Activated T-helper 17 cell treated with anti-CD3 and anti-CD28 coated beads, Interleukin-2, amount 50 U/mL, for 72 hours (primary cell): Measurements from ENCODE around the gene S100G. TPM values are rescaled to one million over a fixed set of nuclear protein-coding genes. Genes with fewer than 3 reads are reported as not detected.

Experiments used
- ATAC-seq: fragments of 150-1000 bp; cut with Tn5 transposase; replicated peaks from 2 replicates; pipeline ENCODE4 v1.10.0; 2021; ENCODE audit warnings: mild to moderate bottlenecking, moderate library complexity
- H3K27ac Mint-ChIP-seq: one replicate; pipeline ENCODE4 v1.8.0; 2022; ENCODE audit warnings: mixed read lengths
- H3K27me3 Mint-ChIP-seq: one replicate; pipeline ENCODE4 v1.8.0; 2022; ENCODE audit warnings: mixed read lengths
- H3K36me3 Mint-ChIP-seq: one replicate; pipeline ENCODE4 v1.8.0; 2022; ENCODE audit warnings: low read depth, mild to moderate bottlenecking, mixed read lengths
- H3K4me1 Mint-ChIP-seq: one replicate; pipeline ENCODE4 v1.8.0; 2022; ENCODE audit warnings: mixed read lengths
- H3K4me3 Mint-ChIP-seq: one replicate; pipeline ENCODE4 v1.8.0; 2022; ENCODE audit warnings: mild to moderate bottlenecking, mixed read lengths
- H3K9me3 Mint-ChIP-seq: one replicate; pipeline ENCODE4 v1.8.0; 2022; ENCODE audit warnings: mixed read lengths
- total RNA-seq, 2 donors: library from RNA; stranded (reverse); gene quantifications; one replicate each; pipeline ENCODE4 v1.2.3, GENCODE V29; 2022

S100G gene
- total RNA-seq, 2 donors from 2014 or later, result not detected

- H3K36me3 Mint-ChIP-seq, result no peaks in the 10 kb centered on the region
Measured at GRCh38 chrX:16633754-16634153, 16.2 kb upstream of the S100G start.

GRCh38 chrX:16635040-16635439 is 14.9 kb upstream of the S100G start:
- no peaks in the 10 kb centered on the region for H3K36me3 Mint-ChIP-seq
- no peaks in the 10 kb centered on the region for H3K27me3 Mint-ChIP-seq
- no peak overlapping the region for H3K4me3 Mint-ChIP-seq
- ATAC-seq, result no peak
- no peaks in the 10 kb centered on the region for H3K4me1 Mint-ChIP-seq
- H3K27ac Mint-ChIP-seq, result no peak overlapping the region
- H3K9me3 Mint-ChIP-seq, result no peaks in the 10 kb centered on the region

More at GRCh38 chrX:16633754-16634153, 16.2 kb upstream of the S100G start:
- Mint-ChIP-seq H3K9me3 (no peaks in the 10 kb centered on the region), H3K4me3 (no peak overlapping the region), H3K27ac (no peak overlapping the region), H3K4me1 (no peaks in the 10 kb centered on the region), H3K27me3 (no peaks in the 10 kb centered on the region)
- no peak for ATAC-seq

DNA sequence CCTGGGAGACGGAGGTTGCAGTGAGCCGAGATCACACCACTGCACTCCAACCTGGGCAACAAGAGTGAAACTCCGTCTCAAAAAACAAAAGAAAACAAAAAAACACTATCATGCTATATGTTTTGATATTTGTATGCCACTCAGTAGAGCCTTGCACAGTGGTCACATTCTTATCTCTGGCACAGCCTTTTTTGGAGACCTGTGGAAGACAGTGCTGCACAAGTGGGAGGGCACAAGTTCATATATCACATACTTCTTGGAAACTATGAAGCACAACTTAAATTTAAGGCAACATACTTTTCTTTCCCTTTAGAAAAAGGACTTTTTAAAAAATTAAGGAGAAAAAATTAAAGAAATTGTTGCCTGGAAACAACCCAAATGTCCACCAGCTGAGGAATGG is 14.4 kb upstream of the S100G start:
- H3K4me3 Mint-ChIP-seq, result no peak overlapping the region
- no peaks in the 10 kb centered on the region for H3K27me3 Mint-ChIP-seq
- H3K36me3 Mint-ChIP-seq, result no peaks in the 10 kb centered on the region
- H3K9me3 Mint-ChIP-seq, result no peaks in the 10 kb centered on the region
- no peak overlapping the region for H3K27ac Mint-ChIP-seq
- no peaks in the 10 kb centered on the region for H3K4me1 Mint-ChIP-seq
- ATAC-seq, result no peak

- no peak overlapping the region for H3K4me3 Mint-ChIP-seq
- H3K27me3 Mint-ChIP-seq, result no peaks in the 10 kb centered on the region
- no peaks in the 10 kb centered on the region for H3K36me3 Mint-ChIP-seq
- no peak for ATAC-seq
- H3K27ac Mint-ChIP-seq, result no peak overlapping the region
- H3K9me3 Mint-ChIP-seq, result no peaks in the 10 kb centered on the region
- H3K4me1 Mint-ChIP-seq, result no peaks in the 10 kb centered on the region
Measured at GRCh38 chrX:16638533-16638932, 11.4 kb upstream of the S100G start.

- Mint-ChIP-seq H3K36me3 (no peaks in the 10 kb centered on the region), H3K27me3 (no peaks in the 10 kb centered on the region), H3K4me1 (no peaks in the 10 kb centered on the region), H3K27ac (no peak overlapping the region), H3K4me3 (no peak overlapping the region), H3K9me3 (no peaks in the 10 kb centered on the region)
- no peak for ATAC-seq
Measured at GRCh38 chrX:16639966-16640365, 10.0 kb upstream of the S100G start.

DNA sequence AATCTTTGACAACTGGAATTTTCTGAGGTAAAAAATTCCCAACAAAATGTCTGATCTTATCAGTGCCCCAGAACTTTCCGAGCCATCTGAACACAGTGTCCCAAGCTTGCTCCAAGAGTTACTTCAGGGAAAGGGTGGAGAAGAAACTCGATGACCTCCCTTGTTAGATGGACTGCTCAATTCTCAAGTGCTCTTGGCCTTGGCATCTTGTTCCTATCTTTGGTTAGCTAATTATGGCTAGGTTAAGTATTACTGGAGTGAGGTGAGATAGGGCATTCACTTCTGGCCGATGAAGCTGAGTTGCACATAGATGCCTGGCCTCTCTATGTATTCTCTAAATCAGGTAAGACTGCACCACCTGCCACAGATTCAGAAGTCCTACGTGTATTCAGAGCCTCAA is 9.1 kb upstream of the S100G start:
- no peaks in the 10 kb centered on the region for H3K9me3 Mint-ChIP-seq
- H3K27ac Mint-ChIP-seq, result no peak overlapping the region
- no peaks in the 10 kb centered on the region for H3K27me3 Mint-ChIP-seq
- no peak for ATAC-seq
- no peak overlapping the region for H3K4me3 Mint-ChIP-seq
- H3K36me3 Mint-ChIP-seq, result no peaks in the 10 kb centered on the region
- H3K4me1 Mint-ChIP-seq, result no peaks in the 10 kb centered on the region

DNA sequence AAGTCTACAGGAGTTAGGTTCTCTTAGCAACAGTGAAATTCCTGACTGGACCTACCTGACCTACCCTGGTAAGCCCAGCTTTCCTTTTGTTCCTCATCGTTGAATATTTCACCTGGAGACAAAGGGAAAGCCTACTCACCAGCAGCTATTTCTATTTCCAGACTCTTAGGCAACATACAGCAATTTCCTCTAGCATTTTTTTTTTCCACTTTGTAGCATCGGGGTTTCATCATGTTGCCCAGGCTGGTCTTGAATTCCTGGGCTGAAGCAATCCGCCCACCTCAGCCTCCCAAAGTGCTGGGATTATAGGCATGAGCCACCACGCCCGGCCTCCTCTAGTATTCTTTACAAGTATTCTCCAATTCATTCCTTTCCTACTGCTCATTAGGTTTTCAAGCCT is 6.8 kb upstream of the S100G start:
- Mint-ChIP-seq H3K27ac (no peak overlapping the region), H3K4me3 (no peak overlapping the region), H3K4me1 (no peaks in the 10 kb centered on the region), H3K36me3 (no peaks in the 10 kb centered on the region), H3K9me3 (no peaks in the 10 kb centered on the region), H3K27me3 (no peaks in the 10 kb centered on the region)
- no peak for ATAC-seq

- no peak overlapping the region for H3K27ac Mint-ChIP-seq
- no peaks in the 10 kb centered on the region for H3K4me1 Mint-ChIP-seq
- no peaks in the 10 kb centered on the region for H3K36me3 Mint-ChIP-seq
Measured at GRCh38 chrX:16646366-16647138, 3.4 kb upstream of the S100G start.

GRCh38 chrX:16651391-16652024 is 1.6 kb downstream of the S100G start:
- Mint-ChIP-seq H3K4me1 (no peaks in the 10 kb centered on the region), H3K27ac (no peak overlapping the region), H3K36me3 (no peaks in the 10 kb centered on the region), H3K9me3 (no peaks in the 10 kb centered on the region), H3K27me3 (no peaks in the 10 kb centered on the region), H3K4me3 (no peak overlapping the region)
- ATAC-seq, result no peak

More at GRCh38 chrX:16646366-16647138, 3.4 kb upstream of the S100G start:
- ATAC-seq, result no peak
- H3K9me3 Mint-ChIP-seq, result no peaks in the 10 kb centered on the region
- no peak overlapping the region for H3K4me3 Mint-ChIP-seq
- H3K27me3 Mint-ChIP-seq, result no peaks in the 10 kb centered on the region

DNA sequence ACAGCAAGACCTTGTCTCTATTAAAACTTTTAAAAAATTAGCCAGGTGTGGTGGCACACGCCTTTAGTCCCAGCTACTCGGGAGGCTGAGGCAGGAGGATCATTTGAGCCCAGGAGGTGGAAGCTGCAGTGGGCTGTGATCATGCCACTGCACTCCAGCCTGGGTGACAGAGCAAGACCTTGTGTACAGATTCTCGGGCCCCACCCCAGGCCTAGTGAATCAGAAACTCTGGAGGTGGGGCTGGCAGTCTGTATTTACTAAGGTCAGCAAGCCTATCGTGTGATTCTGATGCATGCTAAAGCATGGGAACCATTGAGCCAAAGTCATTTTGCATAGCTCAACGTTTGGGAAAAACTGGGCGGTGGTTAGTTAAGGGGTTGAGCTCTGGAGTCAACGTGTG is 3.5 kb downstream of the S100G start:
- ATAC-seq, result no peak
- Mint-ChIP-seq H3K27ac (no peak overlapping the region), H3K4me1 (no peaks in the 10 kb centered on the region)

GRCh38 chrX:16654093-16654492 is 4.1 kb downstream of the S100G start:
- H3K36me3 Mint-ChIP-seq, result no peaks in the 10 kb centered on the region
- H3K9me3 Mint-ChIP-seq, result no peaks in the 10 kb centered on the region
- ATAC-seq, result no peak
- no peaks in the 10 kb centered on the region for H3K27me3 Mint-ChIP-seq
- H3K4me3 Mint-ChIP-seq, result no peak overlapping the region
- H3K27ac Mint-ChIP-seq, result no peak overlapping the region
- H3K4me1 Mint-ChIP-seq, result no peaks in the 10 kb centered on the region

More for the DNA sequence above, 3.5 kb downstream of the S100G start:
- no peak overlapping the region for H3K4me3 Mint-ChIP-seq
- no peaks in the 10 kb centered on the region for H3K9me3 Mint-ChIP-seq
- H3K27me3 Mint-ChIP-seq, result no peaks in the 10 kb centered on the region
- H3K36me3 Mint-ChIP-seq, result no peaks in the 10 kb centered on the region

DNA sequence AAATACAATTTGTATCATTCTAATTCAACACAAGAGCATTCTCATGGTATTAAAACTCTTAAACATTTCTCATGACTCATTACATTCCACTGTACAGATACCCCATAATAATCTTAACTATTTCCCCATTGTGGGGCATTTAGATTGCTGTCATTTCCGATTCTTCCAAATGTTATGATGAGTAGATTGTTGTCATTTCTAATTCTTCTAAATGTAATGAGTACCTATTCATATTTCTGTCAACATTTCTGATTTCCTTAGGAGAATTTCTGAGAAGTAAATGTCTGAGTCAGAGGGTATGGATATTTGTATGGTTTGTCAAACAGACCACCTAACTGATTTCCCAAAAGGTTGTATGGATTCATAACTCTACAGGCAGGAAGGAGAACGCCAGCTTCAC is 8.3 kb downstream of the S100G start:
- no peaks in the 10 kb centered on the region for H3K9me3 Mint-ChIP-seq
- no peak overlapping the region for H3K4me3 Mint-ChIP-seq
- H3K27ac Mint-ChIP-seq, result no peak overlapping the region
- no peak for ATAC-seq
- H3K27me3 Mint-ChIP-seq, result no peaks in the 10 kb centered on the region
- H3K4me1 Mint-ChIP-seq, result no peaks in the 10 kb centered on the region
- no peaks in the 10 kb centered on the region for H3K36me3 Mint-ChIP-seq

- Mint-ChIP-seq H3K36me3 (no peaks in the 10 kb centered on the region), H3K4me1 (no peaks in the 10 kb centered on the region), H3K27me3 (no peaks in the 10 kb centered on the region), H3K9me3 (no peaks in the 10 kb centered on the region), H3K27ac (no peak overlapping the region), H3K4me3 (no peak overlapping the region)
- no peak for ATAC-seq
Measured at GRCh38 chrX:16659321-16659720, 9.4 kb downstream of the S100G start.

DNA sequence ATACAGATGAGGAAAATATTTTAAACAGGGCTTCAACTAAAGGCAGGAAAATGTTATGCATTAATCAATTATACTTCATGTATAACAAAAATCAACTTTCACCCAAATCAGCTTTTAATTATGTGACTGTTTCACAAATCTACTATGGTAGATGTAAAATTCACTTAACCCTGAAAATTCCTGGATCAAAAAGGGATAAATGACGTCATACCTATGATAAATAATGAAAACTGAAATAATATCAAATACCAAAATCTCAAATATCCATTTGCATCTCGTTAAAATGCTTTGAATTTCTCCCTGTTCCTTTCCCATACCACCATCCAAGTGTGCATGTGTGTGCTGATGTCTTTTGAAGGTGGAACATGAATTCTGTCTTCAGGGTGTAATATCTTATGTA is 11.5 kb downstream of the S100G start:
- Mint-ChIP-seq H3K27ac (no peak overlapping the region), H3K27me3 (no peaks in the 10 kb centered on the region), H3K4me1 (no peaks in the 10 kb centered on the region), H3K36me3 (peaks cover 7% of the 10 kb centered on the region), H3K9me3 (no peaks in the 10 kb centered on the region), H3K4me3 (no peak overlapping the region)
- no peak for ATAC-seq

- no peaks in the 10 kb centered on the region for H3K9me3 Mint-ChIP-seq
- no peaks in the 10 kb centered on the region for H3K27me3 Mint-ChIP-seq
- no peak for ATAC-seq
- no peaks in the 10 kb centered on the region for H3K4me1 Mint-ChIP-seq
- no peak overlapping the region for H3K27ac Mint-ChIP-seq
- H3K36me3 Mint-ChIP-seq, result peaks cover 10% of the 10 kb centered on the region
- no peak overlapping the region for H3K4me3 Mint-ChIP-seq
Measured at GRCh38 chrX:16662402-16662801, 12.4 kb downstream of the S100G start.
